Measurements from ENCODE around the gene SYP.
"Not testable (repeated sequence)": the region's sequence is repeated elsewhere in the genome, so short reads cannot be mapped to it uniquely, and the experiment has no call there.

The SYP gene

DNA sequence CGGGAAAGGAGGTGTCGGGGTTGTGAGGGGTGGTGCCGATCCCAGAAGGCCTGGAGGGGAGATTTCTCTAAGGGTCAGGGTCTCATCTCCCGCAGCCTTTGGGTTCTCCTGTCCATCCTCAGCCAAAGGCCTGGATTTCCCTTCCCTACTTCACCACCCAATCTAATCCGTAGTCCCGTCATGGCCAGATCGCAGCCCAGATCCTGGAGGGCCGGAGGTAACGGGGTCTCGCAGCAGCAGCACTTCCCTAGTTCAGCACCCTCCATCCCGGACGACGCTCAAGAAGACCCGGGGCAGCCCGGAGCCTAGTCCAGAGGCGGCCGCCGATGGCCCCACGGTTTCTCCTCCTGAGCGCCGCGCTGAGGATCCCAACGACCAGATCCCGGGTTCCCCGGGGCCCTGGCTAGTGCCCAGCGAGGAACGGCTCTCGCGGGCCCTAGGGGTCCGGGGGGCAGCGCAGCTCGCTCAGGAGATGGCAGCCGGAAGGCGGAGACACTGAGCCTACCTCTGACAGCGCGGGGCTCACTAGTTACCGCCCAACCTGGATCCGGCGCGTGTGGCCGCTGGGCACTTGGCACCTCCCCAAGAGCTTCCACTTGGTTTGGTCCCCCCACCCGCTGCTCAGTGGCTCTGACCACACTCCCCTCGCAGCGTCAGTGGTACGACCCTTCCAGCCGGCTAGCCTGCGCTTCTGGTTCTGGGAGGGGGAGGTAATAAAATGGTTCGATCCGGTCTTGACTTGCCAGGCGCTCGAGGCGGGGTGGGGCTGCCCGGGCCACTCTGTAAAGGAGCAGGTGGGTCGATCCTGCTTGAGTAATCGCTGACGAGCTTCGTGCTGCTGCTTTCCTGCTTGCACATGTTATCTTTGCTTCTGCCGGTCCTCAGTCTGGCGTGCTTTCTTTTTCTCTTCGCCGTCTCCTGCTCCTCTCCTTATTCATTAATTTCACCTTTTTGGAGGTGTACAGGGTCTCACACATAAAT is 33.8 kb downstream of the SYP start:
- peak; percentile 64 for DNase-seq

DNA sequence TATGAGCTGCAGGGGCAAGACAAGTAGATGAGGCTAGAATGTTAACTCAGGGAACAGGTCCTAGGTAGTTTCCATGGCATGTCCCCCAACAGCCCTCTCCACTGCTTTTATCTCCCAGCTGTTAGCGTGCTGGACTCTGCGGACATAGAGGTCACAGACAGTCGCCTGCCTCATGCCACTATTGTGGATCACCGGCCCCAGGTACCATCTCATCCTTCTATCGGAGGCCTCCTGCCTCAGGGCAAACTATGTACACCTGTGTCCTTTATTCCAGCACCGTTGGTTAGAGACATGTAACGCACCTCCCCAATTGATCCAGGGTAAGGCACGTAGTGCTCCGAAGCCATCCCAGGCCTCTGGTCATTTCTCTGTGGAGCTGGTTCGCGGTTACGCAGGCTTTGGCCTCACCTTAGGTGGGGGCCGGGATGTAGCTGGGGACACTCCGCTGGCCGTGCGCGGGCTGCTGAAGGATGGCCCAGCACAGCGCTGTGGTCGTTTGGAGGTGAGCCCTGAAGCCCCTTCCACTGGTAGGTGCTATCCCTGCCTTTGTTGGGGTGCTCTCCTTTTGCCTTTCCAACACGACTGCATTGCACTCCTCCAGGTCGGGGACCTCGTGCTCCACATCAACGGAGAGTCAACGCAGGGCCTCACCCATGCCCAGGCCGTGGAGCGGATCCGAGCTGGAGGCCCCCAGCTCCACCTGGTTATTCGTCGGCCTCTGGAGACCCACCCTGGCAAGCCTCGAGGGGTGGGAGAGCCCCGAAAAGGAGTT is 35.2 kb downstream of the SYP start:
- DNase-seq: no peak

DNA sequence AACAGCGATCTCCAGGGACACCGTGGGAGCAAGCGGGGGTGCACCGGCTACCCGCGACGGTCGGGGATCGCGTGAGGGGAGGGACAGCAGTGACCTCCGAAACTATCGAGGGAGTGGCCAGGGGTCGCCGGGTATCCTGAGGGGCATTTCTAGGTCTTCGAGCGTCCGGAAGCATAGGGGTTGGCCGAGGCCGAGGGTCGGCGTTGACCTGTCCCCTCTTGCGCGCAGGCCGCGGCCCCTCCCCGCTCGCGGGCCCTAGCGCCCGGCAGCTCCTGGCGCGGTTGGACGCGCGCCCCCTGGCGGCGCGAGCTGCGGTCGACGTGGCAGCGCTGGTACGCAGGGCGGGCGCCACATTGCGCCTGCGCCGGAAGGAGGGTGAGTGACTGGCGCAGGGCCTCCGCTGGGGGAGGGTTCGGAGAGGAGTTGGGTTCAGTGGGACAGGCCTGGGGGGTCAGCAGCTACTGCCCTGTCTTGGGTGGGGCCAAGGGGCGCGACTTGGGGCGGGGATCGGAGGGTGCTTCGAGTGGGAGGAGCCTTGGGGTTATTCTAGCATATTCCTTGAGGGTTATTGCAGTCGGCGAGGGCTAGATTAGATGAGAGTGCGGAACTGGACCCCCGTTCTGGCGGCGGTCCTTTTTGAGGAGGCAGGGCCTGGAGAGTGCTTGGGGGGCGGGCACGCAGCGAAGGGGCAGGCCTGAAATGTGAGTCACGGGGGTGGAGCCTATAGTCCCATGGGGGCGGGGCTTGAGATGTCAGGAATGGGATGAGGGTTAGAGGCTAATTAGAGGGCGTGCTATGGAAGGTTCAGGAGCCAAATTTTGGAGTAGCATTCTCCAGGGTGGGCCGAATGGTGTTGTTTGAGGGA is 36.2 kb downstream of the SYP start:
- peak; percentile 79 for DNase-seq

DNA sequence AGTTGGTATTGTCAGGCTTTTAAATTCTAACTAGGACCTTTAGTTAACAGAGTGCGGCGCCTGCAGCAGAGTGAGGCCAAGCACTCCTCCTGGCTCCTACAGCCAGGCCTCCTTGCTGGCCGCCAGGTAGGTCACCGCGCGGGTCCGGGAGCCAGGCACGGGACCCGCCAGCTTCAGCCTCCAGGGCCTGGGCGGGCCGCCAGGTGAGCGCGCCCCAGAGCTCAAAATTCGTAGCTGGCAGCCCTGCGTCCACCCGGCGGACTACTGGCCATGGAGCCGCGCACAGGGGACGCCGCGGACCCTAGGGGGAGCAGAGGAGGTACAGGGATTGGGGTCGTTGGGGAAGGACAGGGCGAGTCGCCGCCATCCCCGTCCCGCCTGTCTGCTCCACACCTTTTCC is 37.4 kb downstream of the SYP start, which contains the start of gene MAGIX:
TSS of gene MAGIX (plus strand) at position 139 of the 400 bp plus-strand sequence. CDS start at position 271, 132 bp downstream.
- DNase-seq: no peak

DNA sequence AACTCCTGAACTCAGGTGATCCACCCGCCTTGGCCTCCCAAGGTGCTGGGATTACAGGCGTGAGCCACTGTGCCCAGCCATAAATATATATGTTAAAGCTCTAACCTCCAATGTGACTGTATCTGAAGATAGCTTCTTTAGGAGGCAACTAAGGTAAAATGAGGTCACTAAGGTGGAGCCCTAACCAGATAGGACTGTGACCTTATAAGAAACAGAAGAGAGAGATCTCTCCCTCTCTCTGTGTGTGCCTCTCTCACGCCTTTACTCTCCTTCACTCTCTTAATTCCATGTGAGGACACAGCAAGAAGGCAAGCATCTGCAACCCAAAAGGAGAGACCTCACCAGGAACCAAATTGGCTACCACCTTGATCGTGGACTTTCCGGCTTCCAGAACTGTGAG is 38.4 kb downstream of the SYP start:
- DNase-seq: no peak

DNA sequence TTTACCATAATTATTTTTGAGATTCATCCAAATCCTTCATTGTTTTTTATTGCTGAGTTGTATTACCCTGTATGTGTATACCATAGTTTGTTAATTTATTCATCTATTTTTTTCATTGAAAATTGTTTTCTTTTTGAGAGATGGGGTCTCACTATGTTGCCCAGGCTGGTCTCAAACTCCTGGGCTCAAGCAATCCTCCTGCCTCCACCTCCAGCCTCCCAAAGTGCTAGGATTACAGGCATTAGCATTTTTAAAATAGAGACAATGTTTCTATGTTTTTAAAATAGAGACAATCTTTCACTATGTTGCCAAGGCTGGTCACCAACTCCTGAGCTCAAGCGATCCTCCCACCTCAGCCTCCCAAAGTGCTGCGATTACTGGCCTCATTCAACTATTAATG is 39.1 kb downstream of the SYP start:
- no peak for DNase-seq

GRCh38 chrX:49157194-49157593 is 42.8 kb downstream of the SYP start:
- no peak for DNase-seq

DNA sequence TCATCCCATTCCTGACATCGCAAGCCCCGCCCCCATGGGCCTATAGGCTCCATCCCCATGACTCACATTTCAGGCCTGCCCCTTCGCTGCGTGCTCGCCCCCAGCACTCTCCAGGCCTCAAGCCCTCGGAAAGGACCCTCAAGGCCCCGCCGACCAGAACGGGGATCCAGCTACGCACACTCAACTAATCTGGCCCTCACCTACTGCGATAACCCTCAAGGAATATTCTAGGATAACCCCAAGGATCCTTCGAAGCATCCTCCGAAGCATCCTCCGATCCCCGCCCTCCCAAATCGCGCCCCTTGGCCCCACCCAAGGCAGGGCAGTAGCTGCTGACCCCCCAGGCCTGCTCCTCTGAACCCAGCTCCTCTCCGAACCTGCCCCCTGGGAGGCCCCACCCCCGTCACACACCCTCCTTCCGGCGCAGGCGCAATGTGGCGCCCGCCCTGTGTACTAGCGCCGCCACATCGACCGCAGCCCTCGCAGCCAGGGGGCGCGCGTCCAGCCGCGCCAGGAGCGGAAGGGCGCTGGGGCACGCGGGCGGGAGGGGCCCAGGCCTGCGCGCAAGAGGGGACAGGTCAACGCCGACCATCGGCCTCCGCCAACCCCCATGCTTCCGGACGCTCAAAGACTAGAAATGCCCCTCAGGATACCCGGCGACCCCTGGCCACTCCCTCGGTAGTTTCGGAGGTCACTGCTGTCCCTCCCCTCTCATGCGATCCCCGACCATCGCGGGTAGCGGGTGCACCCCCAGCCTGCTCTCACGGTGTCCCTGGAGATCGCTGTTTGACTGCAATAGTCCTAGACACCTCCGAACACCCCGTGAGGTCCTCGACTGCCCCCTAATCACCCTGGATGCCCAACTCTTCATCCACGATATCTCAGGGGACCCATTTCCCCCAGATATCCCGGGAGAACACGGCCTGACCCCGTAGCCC is 43.8 kb downstream of the SYP start:
- peak; percentile 88 for DNase-seq

- DNase-seq: peak; percentile 71
Measured at GRCh38 chrX:49155243-49155899, 44.6 kb downstream of the SYP start.

DNA sequence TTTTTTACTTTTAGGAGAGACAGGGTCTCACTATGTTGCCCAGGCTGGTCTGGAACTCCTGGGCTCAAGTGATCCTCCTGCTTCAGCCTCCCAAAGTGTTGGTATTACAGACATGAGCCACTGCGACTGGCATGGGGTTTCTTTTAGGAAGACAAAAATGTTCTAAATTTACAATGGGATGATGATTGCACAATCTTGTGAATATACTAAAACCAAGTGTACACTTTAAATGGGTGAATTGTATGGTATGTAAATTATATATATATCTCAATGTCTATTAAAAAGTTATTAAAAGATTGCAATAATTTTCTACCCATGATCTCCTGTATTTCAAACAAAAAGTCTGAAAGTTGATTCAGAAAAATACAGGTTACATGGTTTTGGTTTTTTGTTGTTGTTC is 46.5 kb downstream of the SYP start:
- DNase-seq: no peak

- DNase-seq: not testable (repeated sequence)
Measured at GRCh38 chrX:49149291-49149690, 50.7 kb downstream of the SYP start.

- not testable (repeated sequence) for DNase-seq
Measured at GRCh38 chrX:49148390-49149100, 51.4 kb downstream of the SYP start.

- DNase-seq: no peak
Measured at GRCh38 chrX:49147936-49148335, 52.1 kb downstream of the SYP start.

DNA sequence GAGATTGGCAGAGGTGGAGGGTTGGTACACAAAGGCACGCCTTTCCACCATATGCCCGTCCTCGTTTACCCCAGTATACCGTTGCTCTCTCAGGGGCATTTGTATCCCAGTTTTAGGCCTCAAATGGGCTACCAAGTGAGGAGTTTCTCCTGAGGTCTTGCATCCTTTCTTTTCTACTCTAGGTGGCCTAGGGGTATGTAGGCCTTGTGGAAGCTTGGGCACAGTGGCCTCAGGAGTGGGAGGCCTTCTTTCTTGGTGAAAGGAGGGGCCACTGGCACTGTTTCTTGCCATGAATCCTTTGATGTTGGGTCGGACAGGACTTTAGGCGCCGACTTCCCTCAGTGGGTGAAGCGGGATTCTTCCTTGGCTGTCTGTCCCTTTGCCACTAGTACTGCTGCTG is 52.7 kb downstream of the SYP start:
- no peak for DNase-seq

DNA sequence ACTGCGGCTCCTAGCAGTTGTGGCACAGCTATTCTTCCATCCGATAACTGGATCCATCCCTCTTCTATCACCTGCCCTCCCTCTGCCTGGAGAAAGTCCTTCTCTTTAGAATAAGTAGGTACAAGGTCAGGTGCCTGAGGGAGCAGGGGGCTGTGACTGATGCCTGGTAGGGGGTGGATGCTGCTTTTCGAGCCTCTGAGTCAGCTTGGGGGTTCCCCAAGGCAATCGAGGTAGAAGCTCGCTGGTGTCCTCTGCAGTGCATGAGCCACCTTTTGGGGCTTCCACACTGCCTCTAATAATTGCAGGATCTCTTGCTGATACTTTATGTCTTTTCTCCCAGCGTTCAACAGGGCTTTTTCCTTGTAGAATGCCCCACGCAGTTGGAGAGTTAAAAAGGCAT is 56.8 kb downstream of the SYP start:
- not testable (repeated sequence) for DNase-seq

DNA sequence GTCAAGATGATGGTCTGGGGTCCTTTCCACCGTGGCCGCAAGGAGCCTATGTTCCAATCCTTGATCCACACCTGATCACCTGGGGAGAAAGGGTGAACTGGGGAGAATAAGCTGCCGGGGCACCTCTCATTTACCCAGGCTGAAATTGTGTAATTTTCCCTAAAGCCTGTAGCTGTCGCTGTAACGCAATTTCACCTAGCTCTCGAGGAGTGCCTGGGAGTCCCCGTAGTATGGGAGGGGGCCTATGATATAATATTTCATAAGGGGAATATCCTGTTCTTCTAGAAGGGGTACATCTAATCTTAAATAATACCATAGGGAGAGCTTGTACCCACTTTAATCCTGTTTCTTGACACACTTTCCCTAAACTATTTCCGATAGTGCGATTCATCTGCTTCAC is 57.7 kb downstream of the SYP start:
- not testable (repeated sequence) for DNase-seq

- no peak for DNase-seq
Measured at GRCh38 chrX:49139713-49140112, 60.3 kb downstream of the SYP start.

All from EL (cell line).